Muscle of back (tissue), 11 donors: ENCODE results near the gene TWIST2. TPM values are rescaled to one million over a fixed set of nuclear protein-coding genes. Genes with fewer than 3 reads are reported as not detected.

ENCODE experiments used
- DNase-seq, 3 donors: peaks; one replicate each; pipeline versions ENCODE4 v3.0.0 to v3.0.0-alpha.2; 2013
- polyA plus RNA-seq, 10 donors: library from polyadenylated mRNA; unstranded; fragments of 120-200 nt; gene quantifications; one replicate each; pipeline ENCODE4 v1.2.1, GENCODE V29; 2013; ENCODE audit not compliant: insufficient read length in 10 of 10

Gene TWIST2
- polyA plus RNA-seq, 10 donors, result 4.9 to 104 (median 6.9) TPM

DNA sequence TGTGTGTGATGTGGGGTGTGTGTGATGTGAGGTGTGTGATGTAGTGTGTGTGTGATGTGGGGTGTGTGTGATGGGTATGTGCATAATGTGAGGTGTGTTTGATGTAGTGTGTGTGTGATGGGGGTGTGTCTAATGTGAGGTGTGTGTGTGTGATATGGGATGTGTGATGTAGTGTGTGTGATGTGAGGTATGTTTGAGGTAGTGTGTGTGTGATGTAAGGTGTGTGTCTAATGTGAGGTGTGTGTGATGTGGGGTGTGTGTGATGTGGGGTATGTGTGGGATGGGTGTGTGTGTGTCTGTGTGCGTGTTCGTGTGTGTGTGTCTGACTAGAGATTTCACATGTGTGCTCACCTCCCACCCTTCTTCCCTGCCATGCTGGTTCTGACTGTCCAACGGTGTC is 56.3 kb downstream of the TWIST2 start:
- DNase-seq, result no peak

DNA sequence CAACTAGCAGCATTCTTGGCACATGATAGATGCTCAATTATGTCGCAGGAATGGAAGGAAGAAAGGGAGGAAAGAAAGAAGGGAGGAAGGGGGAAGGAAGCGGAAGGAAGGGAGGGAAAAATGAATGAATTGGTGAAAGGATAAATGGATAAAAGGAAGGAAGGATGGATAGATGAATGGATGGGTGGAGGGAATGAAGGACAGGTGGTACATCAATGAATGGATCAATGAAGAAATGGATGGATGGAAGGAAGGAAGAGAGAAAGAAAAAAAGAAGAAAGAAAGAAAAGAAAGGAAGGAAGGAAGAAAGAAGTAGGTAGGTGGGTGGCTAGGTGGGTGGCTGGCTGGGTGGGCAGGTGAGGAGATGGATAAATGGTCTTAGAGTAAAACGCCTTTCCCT is 56.8 kb downstream of the TWIST2 start:
- DNase-seq, result no peak

DNA sequence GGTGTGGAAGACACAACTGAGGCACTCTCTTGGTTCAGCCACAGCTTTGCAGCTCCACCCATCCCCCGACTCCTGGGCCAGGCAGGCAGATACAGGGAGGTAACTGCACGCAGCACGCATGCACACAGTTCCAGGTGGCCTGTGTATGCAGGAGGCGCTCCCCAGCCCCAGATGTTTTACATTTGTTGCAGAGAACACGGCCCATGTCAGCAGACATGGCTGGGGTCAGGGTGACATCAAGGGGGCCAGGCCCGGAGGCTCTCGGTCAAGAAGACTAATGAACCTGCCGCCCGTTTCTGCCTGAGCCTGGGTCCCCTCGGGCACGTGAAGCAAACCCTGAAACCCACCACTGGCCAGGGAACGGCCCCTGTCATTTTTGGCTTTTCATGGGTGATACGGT is 57.3 kb downstream of the TWIST2 start:
- peak in 1 of 3 donors; percentile 49 for DNase-seq

DNA sequence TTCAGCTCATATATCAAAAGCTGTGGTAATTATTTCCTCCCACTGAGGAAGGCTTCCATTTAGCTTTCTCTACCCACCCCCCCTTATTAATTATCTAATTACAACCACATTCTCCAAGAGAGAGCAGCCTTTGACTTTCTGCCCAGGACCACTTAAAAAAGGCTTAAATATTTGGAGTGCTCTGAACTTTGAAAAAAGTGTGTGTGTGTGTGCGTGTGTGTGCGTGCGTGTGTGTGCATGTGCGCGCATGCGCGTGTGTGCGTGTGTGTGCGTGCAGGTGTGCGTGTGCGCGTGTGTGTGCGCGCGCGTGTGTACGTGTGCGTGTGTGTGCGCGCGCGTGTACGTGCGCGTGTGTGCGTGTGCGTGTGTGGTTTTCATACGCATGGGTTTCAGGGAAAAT is 57.8 kb downstream of the TWIST2 start:
- DNase-seq, result no peak

DNA sequence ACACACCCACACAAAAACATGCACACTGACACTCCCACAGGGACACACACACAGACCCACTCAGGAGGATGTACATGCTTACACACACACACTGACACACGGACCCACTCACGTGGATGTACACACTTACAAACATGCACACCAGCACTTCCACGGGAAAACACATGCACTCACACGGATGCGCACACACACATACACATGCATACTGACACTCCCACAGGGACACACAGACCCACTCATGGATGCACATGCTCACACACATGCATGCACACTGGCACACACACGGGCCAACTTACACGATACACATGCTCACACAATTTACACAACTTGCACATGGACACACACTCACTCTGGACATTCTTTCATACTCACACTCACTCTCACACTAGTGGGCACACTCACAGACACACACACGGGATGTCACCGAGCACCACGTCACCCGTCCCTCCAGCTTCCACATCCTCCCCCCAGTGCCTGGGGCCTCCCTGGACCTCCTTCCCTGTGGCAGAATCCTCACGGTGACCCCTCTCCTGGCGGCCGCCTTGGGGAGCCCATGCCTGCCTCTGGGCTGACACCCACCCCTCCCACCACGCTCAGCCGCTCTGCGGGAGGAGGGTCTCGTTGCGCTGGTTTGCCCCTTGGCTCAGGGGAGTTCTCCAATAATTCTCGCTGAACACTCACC is 58.5 kb downstream of the TWIST2 start:
- DNase-seq, result no peak

DNA sequence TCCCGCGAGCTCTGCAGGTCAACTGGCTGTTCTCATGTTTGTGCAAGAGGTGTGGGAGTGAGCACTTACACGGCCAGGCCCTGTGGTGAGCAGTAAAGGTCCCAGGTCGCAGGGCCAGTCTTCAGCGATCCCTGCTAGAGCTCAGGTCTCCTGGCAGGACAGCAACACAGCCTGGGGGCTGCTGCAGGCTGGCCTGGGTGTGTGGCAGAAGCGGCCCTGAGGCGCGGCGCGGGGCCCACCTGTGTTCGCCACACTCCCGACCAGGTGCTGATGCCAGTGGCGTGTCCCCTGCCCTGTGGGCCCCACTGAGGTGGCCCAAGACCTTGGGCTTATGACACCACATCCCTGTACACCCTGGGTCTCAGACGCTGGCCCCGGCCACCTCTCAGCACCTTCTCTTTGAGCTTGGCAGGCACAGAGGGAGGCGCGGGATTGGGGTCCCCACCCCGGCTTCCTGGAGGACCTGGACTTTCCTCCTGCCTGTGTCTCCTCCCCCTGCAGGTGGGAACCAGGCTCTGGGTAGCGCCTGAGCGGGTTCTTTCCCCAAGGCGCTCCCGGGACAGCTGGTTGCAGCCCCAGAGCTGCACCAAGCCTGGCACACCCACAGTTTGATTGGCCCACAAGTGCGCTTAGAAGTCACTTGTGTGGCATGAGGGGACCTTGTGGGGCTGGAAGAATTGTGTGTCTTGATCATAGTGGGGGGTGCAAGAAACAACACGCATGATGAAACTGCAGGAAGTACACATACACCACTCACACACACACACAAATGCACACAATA is 59.2 kb downstream of the TWIST2 start:
- no peak for DNase-seq

DNA sequence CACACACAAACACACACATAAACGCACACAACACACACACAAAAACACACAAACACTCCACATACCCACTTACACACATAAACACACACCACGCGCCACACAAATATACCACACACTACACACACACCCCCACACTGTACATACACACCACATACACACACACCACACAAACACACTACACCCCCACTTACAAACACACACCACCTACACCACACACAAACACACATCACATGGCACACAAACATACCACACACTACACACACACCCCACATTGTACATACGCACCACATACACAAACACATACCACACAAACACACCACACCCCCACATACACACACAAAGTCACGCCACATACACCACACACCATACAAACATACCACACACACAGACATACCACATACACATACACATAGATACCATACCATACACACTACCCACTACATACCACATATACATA is 59.9 kb downstream of the TWIST2 start:
- no peak for DNase-seq

DNA sequence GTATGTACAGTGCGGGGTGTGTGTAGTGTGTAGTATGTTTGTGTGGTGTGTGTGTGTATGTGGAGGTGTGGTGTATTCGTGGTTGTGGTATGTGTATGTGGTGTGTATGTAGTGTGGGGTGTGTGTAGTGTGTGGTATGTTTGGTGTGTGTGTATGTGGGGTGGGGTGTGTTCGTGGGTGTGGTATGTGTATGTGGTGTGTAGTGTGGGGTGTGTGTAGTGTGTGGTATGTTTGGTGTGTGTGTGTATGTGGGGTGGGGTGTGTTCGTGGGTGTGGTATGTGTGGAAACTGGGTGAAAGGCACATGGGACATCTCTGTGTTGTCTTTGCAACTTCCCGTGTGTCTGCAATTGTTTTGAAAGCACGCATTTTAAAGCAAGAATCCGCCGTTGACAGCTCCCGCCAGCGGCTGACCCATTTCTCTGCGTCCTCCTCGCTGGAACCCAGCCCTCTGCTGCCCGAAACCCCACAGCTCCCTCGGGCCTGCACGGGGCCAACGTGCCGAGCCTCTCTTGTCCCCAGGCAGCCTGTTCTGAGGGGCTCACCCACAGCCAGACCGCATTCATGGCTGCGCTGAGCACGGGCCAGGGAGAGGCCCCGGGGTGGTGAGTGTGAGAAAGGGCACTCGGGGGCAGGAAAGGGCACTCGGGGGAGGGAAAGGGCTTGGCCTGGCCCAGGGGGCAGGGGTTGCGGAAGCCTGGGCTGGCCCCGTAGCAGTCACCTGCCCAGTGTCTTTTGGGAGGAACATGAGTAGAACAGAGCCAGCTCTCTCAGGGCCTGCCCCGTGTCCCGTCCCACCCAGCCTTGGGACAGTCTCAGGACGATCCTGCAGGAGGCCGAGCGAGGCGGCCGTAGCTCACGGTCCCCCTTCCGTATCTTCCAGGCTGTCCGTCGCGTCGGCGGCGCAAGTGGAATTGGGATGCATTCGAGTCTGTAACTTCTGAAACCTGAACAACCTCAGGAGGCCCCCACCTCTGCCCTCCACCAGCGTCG is 61.4 kb downstream of the TWIST2 start:
- peak in 1 of 3 donors; percentile 51 for DNase-seq

DNA sequence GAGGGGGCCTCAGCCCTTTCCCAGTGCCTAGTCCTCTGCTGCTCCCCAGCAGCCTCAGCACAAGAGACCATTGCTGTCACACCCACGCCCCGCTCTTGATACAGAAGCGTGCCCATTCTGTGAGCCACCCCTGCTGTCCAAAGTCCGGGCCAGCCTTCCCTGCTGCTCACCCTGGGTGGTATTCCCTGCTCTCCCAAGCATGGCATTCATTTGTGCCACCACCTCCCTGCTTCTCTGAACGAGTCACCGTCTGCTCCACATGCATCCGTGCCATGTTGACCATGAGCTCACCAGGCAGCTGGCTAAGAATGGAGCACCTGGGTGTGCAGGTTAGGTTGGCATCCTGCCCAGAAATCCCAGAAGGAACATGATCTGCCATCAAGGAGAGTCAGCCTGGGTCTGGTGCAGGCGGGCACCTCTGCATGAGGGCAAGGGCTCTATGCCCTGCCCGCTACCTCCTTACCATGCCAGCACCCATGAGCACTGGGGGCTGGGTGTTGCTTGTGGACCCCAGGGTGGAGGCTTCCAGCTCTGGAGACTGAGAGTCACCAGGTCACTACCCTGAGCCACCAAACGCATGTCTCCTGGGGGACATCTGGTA is 63.0 kb downstream of the TWIST2 start:
- DNase-seq, result no peak

DNA sequence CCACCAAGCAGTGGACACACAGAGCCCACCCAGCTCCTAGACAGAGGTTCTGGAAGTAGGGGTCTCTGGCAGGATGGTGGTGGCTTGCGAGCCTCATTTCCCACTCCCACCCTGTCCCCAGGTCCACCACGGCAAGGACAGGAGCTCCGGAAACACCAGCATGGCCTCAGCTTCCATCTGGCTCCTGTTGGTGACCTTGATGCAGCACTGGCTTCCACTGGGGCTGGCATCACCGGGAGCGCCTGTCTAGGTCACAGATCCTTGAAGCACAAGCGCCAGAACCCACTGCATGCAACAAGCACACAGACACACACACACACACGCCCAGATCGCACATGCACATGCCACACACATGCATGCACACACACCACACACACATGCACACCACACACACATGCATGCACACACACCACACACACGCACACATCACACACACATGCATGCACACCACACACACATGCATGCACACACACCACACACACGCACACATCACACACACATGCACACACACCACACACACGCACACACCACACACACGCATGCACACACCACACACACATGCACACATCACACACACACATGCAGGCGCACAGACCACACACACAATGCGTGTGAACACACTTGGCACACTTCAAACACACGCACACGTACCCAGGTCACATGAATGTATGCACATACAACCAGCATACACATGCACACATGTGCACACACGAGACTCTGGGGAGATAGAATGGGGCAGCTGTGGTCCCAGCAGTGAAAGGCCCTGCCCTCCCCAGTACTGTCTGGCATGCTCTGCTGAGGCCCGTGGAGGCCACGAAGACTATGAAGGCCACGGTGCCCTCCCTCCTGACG is 63.7 kb downstream of the TWIST2 start:
- DNase-seq, result no peak

DNA sequence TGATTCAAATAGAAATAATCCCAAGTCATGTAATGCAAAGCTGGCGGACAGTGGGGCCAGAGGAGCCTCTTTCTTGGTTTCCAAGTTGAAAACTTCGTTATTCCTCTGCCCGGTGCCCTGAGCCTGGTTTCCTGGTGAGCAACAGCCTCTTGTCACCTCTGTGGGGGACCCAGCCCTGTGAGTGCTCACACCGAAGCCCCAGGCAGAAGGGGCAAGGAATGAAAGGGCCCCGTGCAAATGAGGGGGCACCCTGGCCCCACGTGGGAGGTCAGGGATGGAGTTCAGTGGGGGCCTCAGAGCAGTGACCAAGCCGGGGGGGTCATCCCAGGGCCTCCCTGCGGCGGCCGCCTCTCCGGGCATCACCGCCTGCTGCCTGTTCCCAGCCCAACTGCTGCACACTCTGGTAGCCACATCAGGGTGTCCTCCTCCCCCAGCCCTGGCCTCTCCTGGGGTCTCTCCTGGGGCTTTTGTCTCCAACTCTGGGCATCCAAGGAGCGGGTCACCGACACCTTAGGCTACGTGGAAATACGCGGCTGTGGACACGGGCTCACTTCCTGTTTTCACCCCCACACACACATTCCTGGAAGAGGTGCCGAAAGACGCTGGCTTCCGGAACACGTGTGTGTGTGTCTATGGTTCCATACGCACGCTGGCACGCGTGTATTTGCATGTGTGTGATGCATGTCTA is 64.5 kb downstream of the TWIST2 start:
- DNase-seq, result no peak

DNA sequence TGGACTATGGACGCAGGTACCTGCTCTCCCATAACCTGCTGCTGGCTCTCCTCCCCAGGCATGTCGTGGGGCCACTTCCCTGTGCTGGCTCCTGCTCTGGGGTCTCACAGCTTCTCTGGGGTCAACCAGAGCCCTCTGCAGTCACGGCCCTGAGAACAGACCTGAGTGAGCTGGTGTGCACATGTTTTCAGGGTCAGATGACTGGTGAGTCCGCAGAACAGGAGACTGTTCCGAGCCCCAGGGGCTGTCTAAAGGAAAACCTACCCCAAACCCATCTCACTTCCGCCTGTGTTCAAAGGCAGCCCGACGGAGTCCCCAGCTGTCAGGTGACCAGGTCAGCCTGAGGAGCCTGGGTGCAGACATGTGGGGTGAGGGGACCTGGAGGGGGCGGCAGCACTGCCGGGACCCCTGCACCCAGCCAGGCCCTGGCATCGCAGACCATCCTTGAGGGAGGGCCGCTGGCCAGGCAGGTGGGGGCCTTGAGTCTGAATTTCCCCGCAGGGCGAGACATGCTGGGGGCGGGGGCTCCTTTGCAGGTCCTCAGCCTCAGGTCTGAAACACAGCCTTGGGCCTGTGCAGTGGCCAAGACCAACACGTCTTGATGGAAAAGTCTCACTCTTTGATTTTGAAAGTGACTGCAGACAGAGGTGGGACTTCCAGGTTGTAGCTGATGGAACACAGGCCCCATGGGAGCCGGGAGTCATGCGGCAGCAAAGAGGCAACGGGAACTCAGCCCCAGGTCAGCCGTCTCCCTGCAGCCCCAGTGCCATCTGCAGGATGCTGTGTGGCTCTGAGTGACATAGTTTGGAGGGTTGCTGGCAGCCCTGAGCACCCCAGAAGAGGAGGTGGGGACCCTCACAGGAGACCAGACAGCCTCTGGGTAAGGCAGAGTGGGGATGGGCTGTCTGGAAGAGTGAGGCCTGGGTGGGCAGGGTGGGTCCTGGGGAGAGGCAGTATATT is 65.3 kb downstream of the TWIST2 start:
- DNase-seq, result no peak

DNA sequence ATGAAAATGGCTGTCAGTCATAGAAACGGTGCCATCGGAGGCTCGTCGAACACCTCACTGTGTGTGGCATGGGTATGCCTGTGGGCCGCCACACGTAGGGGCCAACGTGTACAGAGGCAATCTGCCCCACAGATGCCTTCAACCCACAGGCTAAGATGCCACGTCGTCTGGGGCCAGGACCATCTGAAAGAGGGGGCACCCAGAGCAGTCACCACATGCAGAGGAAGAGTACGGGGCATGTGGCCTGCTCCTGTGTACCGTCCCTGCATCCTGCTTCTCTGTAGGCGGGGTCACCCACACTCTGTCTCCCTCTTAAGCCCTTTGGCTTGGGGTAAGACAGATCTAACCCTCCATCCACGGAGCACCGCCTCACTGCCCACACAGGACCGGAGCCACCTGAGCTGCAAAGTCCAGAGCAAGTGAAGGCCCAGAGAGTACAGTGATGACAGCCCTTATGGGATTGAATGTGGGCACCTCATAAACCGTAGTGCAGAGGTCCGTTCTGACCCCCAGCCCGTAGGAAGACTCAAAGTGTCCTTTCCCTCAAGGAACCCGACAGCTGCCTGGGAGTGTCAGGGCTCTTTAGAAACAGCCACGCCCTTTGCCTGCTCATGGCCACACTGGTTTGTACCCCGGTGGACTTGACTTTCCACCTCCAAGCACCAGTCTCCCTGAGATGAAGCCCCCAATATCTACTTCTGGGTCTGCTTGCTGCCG is 66.2 kb downstream of the TWIST2 start:
- DNase-seq, result no peak

DNA sequence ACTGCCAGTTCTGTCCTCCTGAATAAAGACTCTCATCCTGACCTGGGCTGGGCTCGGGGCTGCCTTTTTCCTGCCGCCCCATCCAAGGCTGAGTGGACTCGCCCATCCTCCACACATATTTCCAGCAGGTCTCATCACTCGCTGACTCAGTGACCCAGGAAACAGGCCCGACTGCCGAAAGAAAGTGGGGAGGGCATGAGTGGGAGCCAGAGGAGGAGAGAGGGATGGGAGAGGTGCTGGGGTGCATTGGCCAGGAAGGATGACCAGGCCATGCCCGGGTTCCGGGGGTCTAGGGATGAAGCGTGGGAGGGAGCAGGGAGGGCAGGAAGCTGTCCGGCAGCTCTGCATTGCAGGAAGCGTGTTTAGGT is 66.7 kb downstream of the TWIST2 start:
- DNase-seq, result no peak

DNA sequence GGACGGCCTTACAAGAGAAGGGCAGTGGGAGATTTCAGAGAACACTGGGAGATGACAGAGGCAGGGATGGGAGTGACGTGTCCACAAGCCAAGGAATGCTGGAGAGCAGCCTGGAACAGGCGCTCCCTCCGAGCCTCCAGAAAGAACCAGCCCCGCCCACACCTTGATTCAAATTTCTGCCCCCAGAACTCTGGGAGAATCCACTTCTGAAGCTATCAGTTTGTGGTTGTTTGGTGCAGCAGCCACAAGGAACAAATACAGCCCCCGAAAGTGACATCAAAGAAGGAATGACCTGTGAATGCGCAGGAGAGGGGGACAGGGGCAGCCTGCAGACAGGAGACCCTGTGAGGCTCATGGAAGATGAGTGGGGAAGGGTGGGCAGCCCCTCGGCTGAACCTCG is 67.3 kb downstream of the TWIST2 start:
- no peak for DNase-seq

DNA sequence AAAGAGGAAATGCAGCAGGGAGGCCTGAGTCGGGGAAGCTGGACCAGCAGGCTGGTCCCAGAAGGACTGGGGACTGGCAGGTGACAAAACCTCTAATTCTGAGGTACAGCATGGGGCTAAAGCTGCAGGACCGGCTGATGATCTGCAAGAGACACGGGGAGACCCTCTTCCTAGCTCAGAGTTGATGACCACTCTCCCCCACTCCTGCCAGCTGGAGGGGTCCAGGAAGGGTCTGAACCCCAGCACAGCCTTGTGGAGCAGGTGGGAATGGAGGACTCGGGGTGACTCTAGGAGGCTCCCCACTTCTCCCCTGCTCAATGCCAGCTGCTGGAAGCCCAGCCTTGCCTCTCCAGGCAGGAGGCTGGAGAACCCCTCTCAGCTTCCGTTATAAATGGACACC is 67.7 kb downstream of the TWIST2 start:
- DNase-seq, result no peak

DNA sequence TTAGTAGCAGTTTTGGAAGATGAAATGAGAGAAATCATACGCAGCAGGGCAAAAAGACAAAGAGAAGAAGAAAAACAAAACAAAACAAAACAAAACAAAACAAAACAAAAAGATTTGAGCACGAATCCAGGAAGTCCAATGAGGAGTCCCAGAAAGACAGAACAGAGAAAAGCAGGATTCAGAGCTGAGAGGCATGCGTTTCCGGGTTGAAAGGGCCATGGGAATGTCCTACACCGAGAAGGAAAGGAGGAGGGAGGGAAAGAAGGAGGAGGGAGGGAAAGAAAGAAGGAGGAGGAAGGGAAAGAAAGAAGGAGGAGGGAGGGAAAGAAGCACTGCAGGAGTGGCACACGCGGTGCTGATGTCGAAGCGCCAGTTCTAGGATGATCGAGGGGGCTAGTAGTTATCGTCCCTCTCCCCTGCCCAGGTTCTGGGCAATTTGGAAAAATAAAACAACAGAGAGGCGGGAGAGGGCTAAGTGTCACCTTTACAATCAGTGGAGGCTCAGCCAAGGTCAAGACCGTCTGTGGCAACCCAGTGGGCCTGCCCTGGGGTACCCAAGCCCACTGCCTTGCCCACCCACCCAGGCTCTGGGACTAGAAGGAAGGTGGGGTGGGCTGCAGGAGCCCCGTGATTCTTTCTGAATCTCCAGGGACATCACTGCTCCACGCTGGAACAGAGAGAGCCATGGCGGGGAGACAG is 68.4 kb downstream of the TWIST2 start:
- no peak for DNase-seq
